ENCODE data around the gene CDC20B. TPM values are rescaled to one million over a fixed set of nuclear protein-coding genes. Genes with fewer than 3 reads are reported as not detected.
"Not testable (repeated sequence)": the region's sequence is repeated elsewhere in the genome, so short reads cannot be mapped to it uniquely, and the experiment has no call there.

The CDC20B gene
- polyA plus RNA-seq, 1 experiment: not detected

DNA sequence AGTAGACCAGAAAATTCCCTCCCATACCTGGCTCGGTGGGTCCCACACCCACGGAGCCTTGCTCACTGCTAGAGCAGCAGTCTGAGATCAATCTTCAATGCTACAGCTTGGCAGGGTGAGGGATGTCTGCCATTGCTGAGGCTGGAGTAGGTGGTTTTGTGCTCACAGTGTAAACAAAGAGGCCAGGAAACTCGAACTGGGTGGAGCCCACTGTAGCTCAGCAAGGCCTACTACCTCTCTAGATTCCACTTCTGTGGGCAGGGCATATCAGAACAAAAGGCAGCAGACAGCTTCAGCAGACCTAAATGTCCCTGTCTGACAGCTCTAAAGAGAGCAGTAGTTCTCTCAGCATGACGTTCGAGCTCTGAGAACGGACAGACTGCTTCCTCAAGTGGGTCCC lies 76.1 kb downstream of the CDC20B start:
- no peak overlapping the region for H3K4me3 ChIP-seq (ENCODE audit: low read depth, low read length)
- DNase-seq (ENCODE audit: low read depth, low spot score): no peak
- ChIA-PET POLR2A (no interaction called here), CTCF (interaction anchor here (0.6 kb wide), 1 partner anchor 190 kb away, joined by 3 read pairs; no protein-coding TSS in a partner anchor)
- H3K27ac ChIP-seq (ENCODE audit: low read depth, low read length): no peak overlapping the region
- TF ChIP-seq, protein P1, sequence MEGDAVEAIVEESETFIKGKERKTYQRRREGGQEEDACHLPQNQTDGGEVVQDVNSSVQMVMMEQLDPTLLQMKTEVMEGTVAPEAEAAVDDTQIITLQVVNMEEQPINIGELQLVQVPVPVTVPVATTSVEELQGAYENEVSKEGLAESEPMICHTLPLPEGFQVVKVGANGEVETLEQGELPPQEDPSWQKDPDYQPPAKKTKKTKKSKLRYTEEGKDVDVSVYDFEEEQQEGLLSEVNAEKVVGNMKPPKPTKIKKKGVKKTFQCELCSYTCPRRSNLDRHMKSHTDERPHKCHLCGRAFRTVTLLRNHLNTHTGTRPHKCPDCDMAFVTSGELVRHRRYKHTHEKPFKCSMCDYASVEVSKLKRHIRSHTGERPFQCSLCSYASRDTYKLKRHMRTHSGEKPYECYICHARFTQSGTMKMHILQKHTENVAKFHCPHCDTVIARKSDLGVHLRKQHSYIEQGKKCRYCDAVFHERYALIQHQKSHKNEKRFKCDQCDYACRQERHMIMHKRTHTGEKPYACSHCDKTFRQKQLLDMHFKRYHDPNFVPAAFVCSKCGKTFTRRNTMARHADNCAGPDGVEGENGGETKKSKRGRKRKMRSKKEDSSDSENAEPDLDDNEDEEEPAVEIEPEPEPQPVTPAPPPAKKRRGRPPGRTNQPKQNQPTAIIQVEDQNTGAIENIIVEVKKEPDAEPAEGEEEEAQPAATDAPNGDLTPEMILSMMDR (IDR thresholded peaks at IDR 0.05; ENCODE audit: low read depth, low read length): no peak
- H3K9me3 ChIP-seq (ENCODE audit: control insufficient read depth, insufficient read depth, low read length): no peaks in the 10 kb centered on the region
- peaks cover 18% of the 10 kb centered on the region for H3K27me3 ChIP-seq (ENCODE audit: control insufficient read depth, insufficient read depth, low read length)

DNA sequence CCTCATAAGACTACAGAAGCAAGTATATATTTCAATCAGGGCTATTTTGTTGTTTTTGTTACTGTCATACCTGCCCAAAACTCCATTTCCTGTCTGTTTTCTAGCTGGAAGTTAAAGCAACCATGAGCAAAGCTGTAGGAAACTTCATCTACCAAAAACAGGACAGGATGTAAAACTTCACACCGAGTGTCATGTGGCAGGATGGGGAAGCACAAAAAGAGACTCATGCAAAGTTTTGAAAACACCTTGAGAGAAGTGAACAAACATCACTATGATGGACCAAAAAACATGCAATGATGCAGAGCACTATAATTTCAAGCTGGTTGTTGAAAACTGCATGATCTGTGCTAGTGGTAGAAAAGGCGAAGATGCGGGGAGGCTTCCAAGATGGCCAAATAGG lies 76.8 kb downstream of the CDC20B start:
- CTCF ChIA-PET: interaction anchor here (0.6 kb wide), 1 partner anchor 190 kb away, joined by 3 read pairs; no protein-coding TSS in a partner anchor
- POLR2A ChIA-PET: no interaction called here

DNA sequence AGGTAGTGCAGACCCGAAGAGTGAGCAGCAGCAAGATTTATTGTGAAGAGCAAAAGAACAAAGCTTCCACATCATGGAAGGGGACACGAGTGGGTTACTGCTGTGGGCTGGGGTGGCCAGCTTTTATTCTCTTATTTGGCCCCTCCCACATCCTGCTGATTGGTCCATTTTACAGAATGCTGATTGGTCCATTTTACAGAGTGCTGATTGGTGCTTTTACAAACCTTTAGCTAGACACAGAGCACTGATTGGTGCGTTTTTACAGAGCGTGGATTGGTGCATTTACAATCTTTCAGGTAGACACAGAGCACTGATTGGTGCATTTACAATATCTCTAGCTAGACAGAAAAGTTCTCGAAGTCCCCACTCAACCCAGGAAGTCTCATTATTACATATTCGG lies 82.0 kb downstream of the CDC20B start:
- peaks cover 25% of the 10 kb centered on the region for H3K27me3 ChIP-seq (ENCODE audit: control insufficient read depth, insufficient read depth, low read length)
- DNase-seq (ENCODE audit: low read depth, low spot score); H3K27ac ChIP-seq (ENCODE audit: low read depth, low read length); CTCF ChIA-PET; H3K9me3 ChIP-seq (ENCODE audit: control insufficient read depth, insufficient read depth, low read length); POLR2A ChIA-PET; H3K4me3 ChIP-seq (ENCODE audit: low read depth, low read length): not testable (repeated sequence)

More for the DNA sequence above, 76.8 kb downstream of the CDC20B start:
- TF ChIP-seq, protein P1 (IDR thresholded peaks at IDR 0.05; ENCODE audit: low read depth, low read length): no peak
- Histone ChIP-seq H3K27ac (ENCODE audit: low read depth, low read length) (no peak overlapping the region), H3K4me3 (ENCODE audit: low read depth, low read length) (no peak overlapping the region), H3K27me3 (ENCODE audit: control insufficient read depth, insufficient read depth, low read length) (peaks cover 21% of the 10 kb centered on the region), H3K9me3 (ENCODE audit: control insufficient read depth, insufficient read depth, low read length) (no peaks in the 10 kb centered on the region)
- DNase-seq (ENCODE audit: low read depth, low spot score): no peak

DNA sequence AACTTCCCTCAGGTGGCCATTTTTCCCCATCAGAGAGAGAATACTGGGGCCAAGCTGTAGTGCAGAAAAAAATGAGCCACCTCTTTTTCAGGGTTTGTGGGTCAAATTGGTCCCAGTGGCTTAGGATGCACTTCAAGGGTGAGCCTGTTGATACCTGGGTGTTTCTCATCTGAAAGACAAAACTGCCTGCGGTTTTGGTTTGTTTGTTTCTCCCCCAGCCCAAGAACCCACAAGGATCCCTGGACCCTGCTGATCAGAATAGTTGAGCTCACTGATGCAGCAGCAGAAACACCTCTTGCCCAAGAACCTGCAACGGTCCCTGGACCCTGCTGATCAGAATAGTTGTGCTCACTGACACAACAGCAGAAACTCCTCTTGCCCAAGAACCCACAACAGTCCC lies 83.7 kb downstream of the CDC20B start:
- H3K27ac ChIP-seq (ENCODE audit: low read depth, low read length); DNase-seq (ENCODE audit: low read depth, low spot score); H3K4me3 ChIP-seq (ENCODE audit: low read depth, low read length); POLR2A ChIA-PET; CTCF ChIA-PET; H3K9me3 ChIP-seq (ENCODE audit: control insufficient read depth, insufficient read depth, low read length): not testable (repeated sequence)
- H3K27me3 ChIP-seq (ENCODE audit: control insufficient read depth, insufficient read depth, low read length): peaks cover 14% of the 10 kb centered on the region

DNA sequence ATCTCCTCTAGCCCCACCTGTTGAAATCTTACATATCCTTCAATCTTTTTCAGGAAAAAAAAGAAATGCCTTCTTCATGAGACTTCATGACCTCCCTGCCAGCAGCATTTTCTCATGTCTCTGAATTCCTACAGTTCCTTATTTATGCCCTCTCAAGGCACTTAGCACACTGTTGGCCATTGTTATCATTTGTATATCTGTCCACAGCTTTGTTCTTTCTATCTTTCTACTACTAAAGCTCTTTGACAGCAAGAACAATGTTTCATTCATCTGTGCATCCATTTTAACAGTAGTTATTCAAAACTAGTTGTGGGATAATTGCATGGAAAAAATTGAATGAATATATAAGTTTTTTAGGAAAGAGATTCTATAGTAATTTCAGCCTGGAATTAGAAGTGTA lies 91.4 kb downstream of the CDC20B start:
- Histone ChIP-seq H3K27ac (ENCODE audit: low read depth, low read length) (no peak overlapping the region), H3K27me3 (ENCODE audit: control insufficient read depth, insufficient read depth, low read length) (no peaks in the 10 kb centered on the region), H3K4me3 (ENCODE audit: low read depth, low read length) (no peak overlapping the region), H3K9me3 (ENCODE audit: control insufficient read depth, insufficient read depth, low read length) (peaks cover 4% of the 10 kb centered on the region)
- TF ChIP-seq, protein P1 (IDR thresholded peaks at IDR 0.05; ENCODE audit: low read depth, low read length): no peak
- DNase-seq (ENCODE audit: low read depth, low spot score): no peak
- ChIA-PET POLR2A (no interaction called here), CTCF (no interaction called here)

DNA sequence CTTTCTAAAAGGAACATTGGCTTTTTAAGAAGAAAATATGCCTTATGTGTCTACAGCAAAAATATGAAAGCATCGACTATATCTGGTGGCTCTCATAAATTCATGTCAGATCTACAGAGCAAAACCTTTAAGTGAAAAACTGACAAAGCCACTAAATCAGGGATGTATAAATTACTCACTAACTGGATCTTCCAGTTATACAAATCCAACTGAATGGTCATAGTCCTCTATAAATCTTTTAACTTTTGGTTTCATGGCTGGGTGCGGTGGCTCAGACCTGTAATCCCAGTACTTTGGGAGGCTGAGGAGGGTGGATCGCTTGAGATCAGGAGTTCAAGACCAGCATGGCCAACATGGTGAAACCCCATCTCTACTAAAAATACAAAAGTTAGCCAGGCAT lies 99.8 kb downstream of the CDC20B start:
- TF ChIP-seq, protein P1 (IDR thresholded peaks at IDR 0.05; ENCODE audit: low read depth, low read length): no peak
- CTCF ChIA-PET: no interaction called here

More for the DNA sequence above, 99.8 kb downstream of the CDC20B start:
- DNase-seq (ENCODE audit: low read depth, low spot score): no peak
- Histone ChIP-seq H3K9me3 (ENCODE audit: control insufficient read depth, insufficient read depth, low read length) (no peaks in the 10 kb centered on the region), H3K4me3 (ENCODE audit: low read depth, low read length) (no peak overlapping the region), H3K27ac (ENCODE audit: low read depth, low read length) (no peak overlapping the region), H3K27me3 (ENCODE audit: control insufficient read depth, insufficient read depth, low read length) (peaks cover 14% of the 10 kb centered on the region)
- POLR2A ChIA-PET: no interaction called here

Measured in AG04450 (cell line).